Activated gamma-delta T cell treated with Interleukin-2 at 50 U/mL for 16 hours (primary cell): ENCODE data around the gene SYVN1.

ENCODE experiments used
- DNase-seq: peaks from one replicate; pipeline ENCODE4 v3.0.0-alpha.2; 2020

The SYVN1 gene

GRCh38 chr11:65111744-65112545 is 22.4 kb downstream of the SYVN1 start, which contains the start of gene TM7SF2:
TSS of gene TM7SF2 (plus strand) at chr11:65111872. CDS start at chr11:65112016, 144 bp downstream.
- peak; percentile 95 for DNase-seq

- DNase-seq = no peak
Measured at GRCh38 chr11:65111159-65111743, 23.1 kb downstream of the SYVN1 start.

DNA sequence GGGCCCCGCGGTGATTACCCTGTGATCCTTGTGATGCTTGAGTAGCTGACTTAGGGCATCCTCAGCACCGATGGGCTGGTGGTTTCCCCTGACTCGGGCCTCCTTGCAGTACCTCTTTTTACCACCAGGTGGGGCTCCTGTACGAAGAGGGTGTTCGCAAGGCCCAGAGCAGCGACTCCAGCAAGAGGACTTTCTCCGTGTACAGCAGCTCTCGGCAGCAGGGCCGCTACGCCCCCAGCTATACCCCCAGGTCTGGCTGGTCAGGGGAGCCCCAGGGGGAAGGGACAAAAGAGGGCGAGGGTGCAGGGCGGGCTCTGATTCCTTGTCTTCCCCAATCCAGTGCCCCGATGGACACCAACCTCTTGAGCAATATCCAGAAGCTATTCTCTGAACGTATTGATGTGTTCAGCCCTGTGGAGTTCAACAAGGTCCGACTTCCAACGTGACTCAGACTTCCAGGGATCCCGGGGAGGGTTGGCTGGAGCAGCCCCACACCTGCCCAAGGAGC is 23.9 kb downstream of the SYVN1 start:
- DNase-seq = peak; percentile 97

- no peak for DNase-seq
Measured at GRCh38 chr11:65109231-65110198, 24.8 kb downstream of the SYVN1 start.

DNA sequence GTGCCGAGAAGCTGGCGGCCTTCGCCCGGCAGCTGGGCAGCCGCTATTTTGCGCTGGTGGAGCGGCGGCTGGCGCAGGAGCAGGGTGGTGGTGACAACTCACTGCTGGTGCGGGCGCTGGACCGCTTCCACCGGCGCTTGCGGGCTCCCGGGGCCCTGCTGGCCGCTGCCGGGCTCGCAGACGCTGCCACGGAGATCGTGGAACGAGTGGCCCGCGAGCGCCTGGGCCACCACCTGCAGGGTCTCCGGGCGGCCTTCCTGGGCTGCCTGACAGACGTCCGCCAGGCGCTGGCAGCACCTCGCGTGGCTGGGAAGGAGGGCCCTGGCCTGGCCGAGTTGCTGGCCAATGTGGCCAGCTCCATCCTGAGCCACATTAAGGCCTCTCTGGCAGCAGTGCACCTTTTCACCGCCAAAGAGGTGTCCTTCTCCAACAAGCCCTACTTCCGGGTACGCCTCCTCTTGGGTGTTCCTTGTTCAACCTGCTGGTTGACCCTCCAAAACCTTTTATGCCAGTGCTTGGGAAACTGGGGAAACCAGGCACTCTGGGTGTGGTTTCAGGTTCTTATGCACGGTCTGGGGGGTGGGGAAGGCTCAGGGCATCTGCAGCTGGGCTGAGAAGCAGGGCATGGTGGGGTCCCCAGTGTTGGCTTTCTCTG is 25.7 kb downstream of the SYVN1 start:
- DNase-seq = no peak

- no peak for DNase-seq
Measured at GRCh38 chr11:65107751-65108468, 26.4 kb downstream of the SYVN1 start.

DNA sequence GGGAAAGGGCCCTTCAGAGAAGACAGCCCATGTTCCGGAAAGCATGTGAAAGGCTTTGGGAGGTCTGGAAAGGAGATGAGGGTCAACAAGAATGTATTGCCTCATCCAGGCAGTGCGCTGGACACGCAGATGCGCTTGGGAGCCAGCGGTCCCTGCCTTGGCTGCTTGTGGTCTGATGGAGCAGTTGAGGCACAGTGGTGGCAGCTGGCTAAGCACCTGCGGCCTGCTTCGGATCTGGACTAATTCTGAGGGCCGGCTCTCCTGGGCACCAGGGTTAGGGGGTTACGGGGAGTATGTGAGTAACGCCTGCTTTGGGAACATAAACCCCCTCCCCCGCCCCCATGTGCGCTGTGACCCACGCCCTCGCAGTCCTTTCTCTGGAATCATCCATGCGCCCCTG is 27.2 kb downstream of the SYVN1 start:
- DNase-seq = no peak

GRCh38 chr11:65104628-65105027 is 29.7 kb downstream of the SYVN1 start:
- DNase-seq = no peak

DNA sequence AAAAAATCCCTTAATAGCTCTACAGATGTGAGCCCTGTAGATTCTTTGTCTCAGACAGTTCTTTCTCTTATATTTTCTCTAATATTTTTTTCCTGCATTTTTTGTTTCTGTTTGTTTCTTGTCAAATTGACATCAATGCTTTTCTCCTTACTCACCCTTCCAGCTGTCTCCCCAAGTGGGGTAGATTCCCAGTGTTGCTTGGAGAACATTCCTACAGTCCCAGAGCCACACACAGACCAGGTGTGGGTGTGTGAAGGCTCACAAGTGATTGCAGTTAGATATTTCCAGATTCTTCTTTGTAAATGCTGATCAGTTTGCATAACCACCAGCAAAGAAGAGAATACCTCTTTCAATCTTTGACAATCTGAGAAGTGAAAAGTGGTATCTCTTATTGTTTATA is 30.8 kb downstream of the SYVN1 start:
- no peak for DNase-seq

DNA sequence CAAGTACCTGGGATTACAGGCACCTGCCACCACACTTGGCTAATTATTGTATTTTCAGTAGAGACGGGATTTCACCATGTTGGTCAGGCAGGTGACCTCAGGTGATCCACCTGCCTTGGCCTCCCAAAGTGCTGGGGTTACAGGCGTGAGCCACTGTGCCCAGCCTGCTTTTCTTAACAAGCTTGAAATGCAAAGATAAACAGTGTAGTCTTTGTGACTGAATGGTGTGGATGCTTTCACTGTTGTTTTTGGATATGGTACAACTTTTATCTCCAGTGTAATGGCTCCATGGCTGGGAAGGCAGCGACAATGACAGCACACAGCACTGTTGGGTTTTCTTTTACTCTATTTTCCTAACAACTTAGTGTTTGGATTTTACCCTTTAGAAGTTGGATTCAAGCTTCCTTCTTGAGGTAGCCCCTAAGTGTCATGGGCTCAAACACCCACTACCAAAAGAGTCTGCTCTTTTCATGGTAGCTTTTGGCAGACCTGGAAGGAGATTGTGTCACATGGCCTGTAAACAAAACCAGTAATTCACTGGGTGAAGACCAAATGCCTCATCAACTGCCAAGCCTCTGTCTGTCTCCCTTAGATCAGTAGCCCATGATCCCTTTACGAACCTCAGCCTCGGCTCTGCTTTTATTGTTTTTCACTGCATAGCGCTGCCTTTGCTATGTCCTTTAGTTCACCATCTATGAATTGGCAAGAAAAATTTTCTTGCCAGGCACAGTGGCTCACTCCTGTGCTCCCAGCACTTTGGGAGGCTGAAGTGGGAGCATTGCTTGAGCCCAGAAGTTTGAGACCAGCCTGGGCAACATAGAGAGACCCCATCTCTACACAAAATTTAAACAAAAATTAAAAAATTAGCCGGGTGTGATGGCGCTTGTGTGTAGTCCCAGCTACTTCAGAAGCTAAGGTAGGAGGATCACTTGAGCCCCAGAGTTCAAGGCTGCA is 31.9 kb downstream of the SYVN1 start:
- no peak for DNase-seq

DNA sequence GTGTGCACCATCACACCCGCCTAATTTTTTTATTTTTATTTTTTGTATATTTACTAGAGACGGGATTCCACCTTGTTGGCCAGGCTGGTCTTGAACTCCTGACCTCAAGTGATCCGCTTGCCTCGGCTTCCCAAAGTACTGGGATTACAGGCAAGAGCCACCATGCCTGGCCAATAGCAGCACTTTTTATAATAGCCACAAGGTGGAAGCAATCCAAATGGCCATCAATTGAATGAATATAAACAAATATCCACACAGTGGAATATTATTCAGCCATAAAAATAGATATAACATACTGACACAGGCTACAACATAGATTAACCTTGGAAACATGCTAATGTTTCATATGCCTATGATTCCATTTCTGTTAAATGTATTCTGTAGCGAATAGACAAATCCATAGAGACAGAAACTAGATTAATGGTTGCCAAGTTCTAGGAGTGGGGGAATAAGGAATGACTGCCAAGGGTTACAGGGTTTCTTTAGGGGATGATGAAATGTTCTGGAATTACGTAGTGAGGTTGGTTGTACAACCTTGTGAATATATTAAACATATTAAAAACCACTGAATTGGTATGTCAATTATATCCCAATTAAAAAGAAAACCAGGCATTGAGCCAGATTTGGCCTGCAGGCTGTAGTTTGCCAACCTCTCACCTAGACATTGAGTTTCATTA is 33.5 kb downstream of the SYVN1 start:
- no peak for DNase-seq

GRCh38 chr11:65096926-65097325 is 37.4 kb downstream of the SYVN1 start:
- DNase-seq = no peak

DNA sequence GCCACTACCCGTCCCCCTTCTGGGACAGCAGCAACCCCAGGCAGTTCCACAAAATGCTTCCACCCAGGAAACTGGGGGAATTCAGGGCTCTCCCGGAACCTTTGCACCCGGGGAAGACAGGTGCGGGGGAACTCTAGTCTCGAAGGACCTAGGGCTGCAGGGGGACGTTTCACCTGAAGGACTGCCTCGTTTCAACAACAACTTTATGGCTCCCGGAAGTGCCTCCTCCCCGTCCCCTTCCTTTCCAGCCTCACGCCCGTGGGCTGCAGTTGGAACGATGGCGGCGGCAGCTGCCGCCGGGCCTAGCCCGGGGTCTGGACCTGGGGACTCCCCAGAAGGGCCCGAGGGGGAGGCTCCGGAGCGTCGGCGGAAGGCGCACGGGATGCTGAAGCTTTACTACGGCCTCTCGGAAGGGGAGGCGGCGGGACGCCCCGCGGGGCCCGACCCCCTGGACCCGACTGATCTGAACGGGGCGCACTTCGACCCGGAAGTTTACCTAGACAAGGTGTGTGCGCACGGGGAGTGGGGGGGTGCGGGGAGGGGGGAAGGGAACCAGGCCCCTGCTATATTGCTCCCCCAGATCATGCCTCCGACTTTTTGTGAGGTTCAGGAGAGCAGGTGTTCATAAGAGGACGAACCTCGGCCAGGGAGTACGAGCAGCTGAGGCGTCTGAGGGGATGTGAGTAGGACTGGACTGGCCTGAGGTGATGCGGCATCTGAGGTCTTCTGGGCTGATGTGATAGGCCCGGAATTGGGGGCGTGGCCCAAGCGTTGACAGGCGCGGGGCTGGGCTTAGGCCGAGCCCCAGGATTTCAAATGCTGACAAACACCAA is 38.1 kb downstream of the SYVN1 start, which contains the start of gene VPS51:
Gene VPS51, plus strand, starts transcription at position 241 of the 833 bp plus-strand sequence. Its CDS starts 37 bp downstream, at position 278.
- DNase-seq = peak; percentile 84

DNA sequence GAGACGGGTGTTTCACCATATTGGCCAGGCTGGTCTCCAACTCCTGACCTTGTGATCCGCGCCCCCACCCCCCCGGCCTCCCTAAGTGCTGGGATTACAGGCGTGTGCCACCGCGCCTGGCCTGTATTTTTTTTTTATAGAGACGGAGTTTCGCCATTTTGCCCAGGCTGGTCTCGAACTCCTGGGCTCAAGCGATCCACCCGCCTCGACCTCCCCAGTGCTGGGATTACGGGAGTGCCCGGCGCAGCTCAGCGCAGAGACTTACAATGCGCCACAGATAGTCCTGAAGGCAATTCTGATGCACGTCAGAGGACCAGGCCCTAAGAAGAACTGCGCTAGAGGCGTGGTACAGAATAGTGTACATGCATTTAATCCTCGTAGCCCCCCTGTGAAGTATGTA is 38.9 kb downstream of the SYVN1 start:
- DNase-seq = no peak

GRCh38 chr11:65090628-65091027 is 43.7 kb downstream of the SYVN1 start:
- no peak for DNase-seq

GRCh38 chr11:65089621-65090020 is 44.7 kb downstream of the SYVN1 start:
- DNase-seq = no peak

DNA sequence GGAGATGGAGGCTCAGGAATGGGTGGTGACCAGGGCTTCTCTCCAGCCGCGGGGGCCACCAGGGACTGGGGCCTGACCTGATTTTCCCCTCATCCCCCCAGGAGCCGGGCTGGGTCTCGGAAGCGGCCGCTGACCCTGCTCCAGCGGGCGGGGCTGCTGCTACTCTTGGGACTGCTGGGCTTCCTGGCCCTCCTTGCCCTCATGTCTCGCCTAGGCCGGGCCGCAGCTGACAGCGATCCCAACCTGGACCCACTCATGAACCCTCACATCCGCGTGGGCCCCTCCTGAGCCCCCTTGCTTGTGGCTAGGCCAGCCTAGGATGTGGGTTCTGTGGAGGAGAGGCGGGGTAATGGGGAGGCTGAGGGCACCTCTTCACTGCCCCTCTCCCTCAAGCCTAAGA is 46.5 kb downstream of the SYVN1 start:
- DNase-seq = no peak

- no peak for DNase-seq
Measured at GRCh38 chr11:65087216-65087615, 47.1 kb downstream of the SYVN1 start.

GRCh38 chr11:65086809-65087208 is 47.5 kb downstream of the SYVN1 start:
- no peak for DNase-seq
